Upper lobe of left lung (tissue), 4 donors: ENCODE data around the gene TYMP.

Experiments
- EP300 ChIP-seq, 4 donors: sonication (generic); formaldehyde crosslinking; IDR thresholded peaks; one replicate each; pipeline ENCODE4 v1.5.1; 2017; ENCODE audit warnings: antibody characterized with exemption in 4 of 4, control low read depth in 2 of 4
- POLR2A ChIP-seq, 4 donors: fragments of 450-650 bp; IDR thresholded peaks; one replicate each; pipeline ENCODE4 v1.5.1; 2016 to 2017; ENCODE audit warnings: antibody characterized with exemption in 4 of 4, mild to moderate bottlenecking in 2 of 4
- POLR2AphosphoS5 ChIP-seq, 2 donors: sonication (generic); formaldehyde crosslinking; IDR thresholded peaks; one replicate each; pipeline ENCODE4 v1.5.1; 2017; ENCODE audit warnings: antibody characterized with exemption in 2 of 2
- TF ChIP-seq, protein P1 (sequence below), 6 experiments: fragments of 450-650 bp in 4 of 6; fragments of 200-600 bp in 2 of 6; sonication (generic) in 2 of 6; IDR thresholded peaks; one replicate each; pipeline ENCODE4 v1.5.1; 2016 to 2019; ENCODE audit warnings: antibody characterized with exemption in 6 of 6

DNA sequence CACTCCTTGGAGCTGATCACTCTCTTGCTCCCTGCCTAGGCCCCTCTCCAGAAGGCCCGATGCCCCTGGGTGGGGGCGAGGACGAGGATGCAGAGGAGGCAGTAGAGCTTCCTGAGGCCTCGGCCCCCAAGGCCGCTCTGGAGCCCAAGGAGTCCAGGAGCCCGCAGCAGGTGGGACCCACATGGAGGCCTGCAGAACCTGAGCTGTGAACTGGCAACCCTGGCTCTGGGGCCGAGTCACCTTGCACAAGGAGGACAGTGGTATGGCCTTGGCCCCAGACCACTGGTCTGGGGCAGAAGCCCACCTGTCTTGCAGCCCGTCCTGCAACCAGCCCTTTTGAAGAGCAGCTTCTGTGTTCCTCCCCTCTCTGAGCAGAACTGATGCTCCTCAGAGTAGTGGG is 10.7 kb downstream of the TYMP start:
- TF ChIP-seq, protein P1, sequence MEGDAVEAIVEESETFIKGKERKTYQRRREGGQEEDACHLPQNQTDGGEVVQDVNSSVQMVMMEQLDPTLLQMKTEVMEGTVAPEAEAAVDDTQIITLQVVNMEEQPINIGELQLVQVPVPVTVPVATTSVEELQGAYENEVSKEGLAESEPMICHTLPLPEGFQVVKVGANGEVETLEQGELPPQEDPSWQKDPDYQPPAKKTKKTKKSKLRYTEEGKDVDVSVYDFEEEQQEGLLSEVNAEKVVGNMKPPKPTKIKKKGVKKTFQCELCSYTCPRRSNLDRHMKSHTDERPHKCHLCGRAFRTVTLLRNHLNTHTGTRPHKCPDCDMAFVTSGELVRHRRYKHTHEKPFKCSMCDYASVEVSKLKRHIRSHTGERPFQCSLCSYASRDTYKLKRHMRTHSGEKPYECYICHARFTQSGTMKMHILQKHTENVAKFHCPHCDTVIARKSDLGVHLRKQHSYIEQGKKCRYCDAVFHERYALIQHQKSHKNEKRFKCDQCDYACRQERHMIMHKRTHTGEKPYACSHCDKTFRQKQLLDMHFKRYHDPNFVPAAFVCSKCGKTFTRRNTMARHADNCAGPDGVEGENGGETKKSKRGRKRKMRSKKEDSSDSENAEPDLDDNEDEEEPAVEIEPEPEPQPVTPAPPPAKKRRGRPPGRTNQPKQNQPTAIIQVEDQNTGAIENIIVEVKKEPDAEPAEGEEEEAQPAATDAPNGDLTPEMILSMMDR (IDR thresholded peaks at IDR 0.05), result no peak
- no peak for TF ChIP-seq POLR2A (IDR thresholded peaks at IDR 0.05)
- no peak for TF ChIP-seq POLR2AphosphoS5 (IDR thresholded peaks at IDR 0.05)
- TF ChIP-seq EP300 (IDR thresholded peaks at IDR 0.05), result no peak
